Tibial artery (tissue), 4 donors: ENCODE measurements around the gene WBP1L.
A peak's percentile ranks its signal among the peaks of the same experiment; 100 is the strongest.
"Not testable (repeated sequence)": the region's sequence is repeated elsewhere in the genome, so short reads cannot be mapped to it uniquely, and the experiment has no call there.

Source experiments
- DNase-seq, 2 donors: peaks; one replicate each; pipeline ENCODE4 v3.0.0-alpha.2; 2019
- H3K27ac ChIP-seq, 2 donors: fragments of 200-600 bp; sonication (generic) in 1 of 2; 1 replicate in 1 of 2; 2 replicates in 1 of 2; pipeline ENCODE4 v1.5.1; 2018 to 2019; ENCODE audit warnings: mild to moderate bottlenecking in 1 of 2
- H3K27me3 ChIP-seq, 2 donors: fragments of 200-600 bp; sonication (generic) in 1 of 2; one replicate each; pipeline versions ENCODE4 v1.5.1 to v1.6.0; 2016 to 2019
- H3K36me3 ChIP-seq, 3 donors: fragments of 200-600 bp; sonication (generic) in 2 of 3; one replicate each; pipeline ENCODE4 v1.5.1; 2016 to 2019; ENCODE audit warnings: mild to moderate bottlenecking in 2 of 3
- H3K4me1 ChIP-seq, 4 donors: fragments of 200-600 bp; sonication (generic) in 2 of 4; 1 replicate in 3 of 4; 2 replicates in 1 of 4; pipeline ENCODE4 v1.5.1; 2016 to 2019
- H3K4me3 ChIP-seq, 2 donors: fragments of 200-600 bp; sonication (generic) in 1 of 2; 1 replicate in 1 of 2; 2 replicates in 1 of 2; pipeline ENCODE4 v1.5.1; 2018 to 2019; ENCODE audit warnings: mild to moderate bottlenecking in 2 of 2
- H3K9me3 ChIP-seq, 3 donors: fragments of 200-600 bp; sonication (generic) in 1 of 3; one replicate each; pipeline ENCODE4 v1.5.1; 2016 to 2019
- intact Hi-C: fragments of 100-400 bp; cut with DNase I; formaldehyde crosslinking; loops from one replicate; pipeline ENCODE4 v1.15.0; 2023; ENCODE audit warnings: low total_unique reads
- TF ChIP-seq, protein P1 (sequence below), 2 experiments: fragments of 200-600 bp in 1 of 2; fragments of 450-650 bp in 1 of 2; IDR thresholded peaks; one replicate each; pipeline ENCODE4 v1.5.1; 2017 to 2019; ENCODE audit warnings: antibody characterized with exemption in 2 of 2, mild to moderate bottlenecking in 1 of 2, moderate library complexity in 1 of 2

The WBP1L gene

DNA sequence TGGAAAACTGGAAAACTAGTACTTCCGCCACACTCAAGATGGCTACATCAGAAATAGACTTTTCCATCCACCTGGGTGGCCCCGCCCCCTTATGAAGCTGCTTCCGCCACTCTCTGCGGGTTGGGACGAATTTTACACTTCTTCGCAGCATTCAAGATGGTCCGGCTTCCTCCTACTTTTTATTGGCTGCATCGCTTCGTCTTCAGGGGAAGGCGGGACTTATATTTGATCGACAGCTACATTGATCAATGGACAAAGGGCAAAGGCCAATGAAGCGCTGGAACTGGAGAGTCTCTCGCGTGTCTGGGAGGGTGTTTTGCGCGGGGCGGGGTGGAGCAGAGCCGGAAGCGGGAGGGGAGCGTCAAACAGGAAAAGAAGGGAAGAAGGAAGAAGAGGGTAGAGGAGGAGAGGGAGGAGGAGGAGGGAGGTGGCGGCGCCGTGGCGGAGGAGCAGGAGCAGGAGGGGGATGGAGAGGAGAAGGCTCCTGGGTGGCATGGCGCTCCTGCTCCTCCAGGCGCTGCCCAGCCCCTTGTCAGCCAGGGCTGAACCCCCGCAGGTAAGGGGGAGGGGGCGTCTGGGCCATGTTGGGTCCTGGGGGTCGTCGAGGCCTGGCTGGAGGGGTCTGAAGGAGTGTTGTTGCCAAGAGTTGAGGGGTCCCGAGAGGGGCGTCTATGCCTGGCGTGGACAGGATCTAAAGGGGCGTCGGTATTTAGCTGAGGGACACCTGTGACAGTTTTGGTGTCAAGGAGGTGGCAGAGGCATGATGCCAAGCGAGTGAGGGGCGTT, at the start of gene WBP1L:
Gene WBP1L (plus strand): TSS at position 361 of the 786 bp plus-strand sequence. CDS start 106 bp downstream, at position 467.
- Histone ChIP-seq H3K36me3 (no peaks in the 10 kb centered on the region), H3K4me1 (peaks cover 0 to 49% (median 9%) of the 10 kb centered on the region in 4 donors), H3K27ac (peak within 1 kb of the TSS; percentile 94 to 96), H3K9me3 (no peaks in the 10 kb centered on the region), H3K4me3 (peak within 1 kb of the TSS; percentile 82 to 86), H3K27me3 (no peaks in the 10 kb centered on the region)
- intact Hi-C loops: loop anchor here (5.0 kb wide), 2 partner anchors 34 to 74 kb away; no protein-coding TSS in a partner anchor
- TF ChIP-seq, protein P1, sequence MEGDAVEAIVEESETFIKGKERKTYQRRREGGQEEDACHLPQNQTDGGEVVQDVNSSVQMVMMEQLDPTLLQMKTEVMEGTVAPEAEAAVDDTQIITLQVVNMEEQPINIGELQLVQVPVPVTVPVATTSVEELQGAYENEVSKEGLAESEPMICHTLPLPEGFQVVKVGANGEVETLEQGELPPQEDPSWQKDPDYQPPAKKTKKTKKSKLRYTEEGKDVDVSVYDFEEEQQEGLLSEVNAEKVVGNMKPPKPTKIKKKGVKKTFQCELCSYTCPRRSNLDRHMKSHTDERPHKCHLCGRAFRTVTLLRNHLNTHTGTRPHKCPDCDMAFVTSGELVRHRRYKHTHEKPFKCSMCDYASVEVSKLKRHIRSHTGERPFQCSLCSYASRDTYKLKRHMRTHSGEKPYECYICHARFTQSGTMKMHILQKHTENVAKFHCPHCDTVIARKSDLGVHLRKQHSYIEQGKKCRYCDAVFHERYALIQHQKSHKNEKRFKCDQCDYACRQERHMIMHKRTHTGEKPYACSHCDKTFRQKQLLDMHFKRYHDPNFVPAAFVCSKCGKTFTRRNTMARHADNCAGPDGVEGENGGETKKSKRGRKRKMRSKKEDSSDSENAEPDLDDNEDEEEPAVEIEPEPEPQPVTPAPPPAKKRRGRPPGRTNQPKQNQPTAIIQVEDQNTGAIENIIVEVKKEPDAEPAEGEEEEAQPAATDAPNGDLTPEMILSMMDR (IDR thresholded peaks at IDR 0.05): peak in 1 of 2 experiments; percentile 4
- DNase-seq: peak; percentile 98 to 99

DNA sequence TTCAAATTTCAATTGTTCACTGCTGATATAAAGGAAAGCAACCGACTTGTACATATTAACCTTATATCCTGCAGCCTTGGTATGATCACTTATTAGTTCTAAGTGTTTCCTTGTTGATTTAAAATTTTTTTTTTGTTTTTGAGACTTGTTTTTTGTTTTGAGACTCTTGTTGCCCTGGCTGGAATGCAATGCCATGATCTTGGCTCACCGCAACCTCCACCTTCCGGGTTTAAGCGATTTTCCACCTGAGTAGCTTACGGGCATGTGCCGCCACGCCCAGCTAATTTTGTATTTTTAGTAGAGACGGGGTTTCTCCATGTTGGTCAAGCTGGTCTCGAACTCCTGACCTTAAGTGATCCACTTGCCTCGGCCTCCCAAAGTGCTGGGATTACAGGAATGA, 48.3 kb upstream of the WBP1L start:
- DNase-seq, H3K27ac ChIP-seq: not testable (repeated sequence)
- peaks cover 32 to 67% (median 33%) of the 10 kb centered on the region in 3 donors for H3K36me3 ChIP-seq

DNA sequence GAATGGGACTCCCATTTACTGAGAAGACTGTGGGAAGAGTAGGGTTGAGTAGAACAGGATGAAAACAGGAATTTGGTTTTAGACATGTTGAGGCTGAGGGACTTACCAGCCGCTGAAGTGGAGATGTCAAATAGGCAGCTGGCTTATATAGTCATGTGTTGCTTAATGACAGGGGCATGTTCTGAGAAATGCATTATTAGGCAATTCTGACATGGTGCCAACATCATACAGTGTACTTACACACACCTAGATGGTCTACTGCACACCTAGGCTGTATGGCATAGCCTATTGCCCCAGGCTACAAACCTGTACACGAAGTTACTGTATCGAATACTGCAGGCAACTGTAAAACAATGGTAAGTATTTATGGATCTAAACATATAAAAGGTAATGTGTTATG, 47.0 kb upstream of the WBP1L start:
- no peak for DNase-seq
- Histone ChIP-seq H3K36me3 (peaks cover 32 to 63% (median 33%) of the 10 kb centered on the region in 3 donors), H3K4me1 (no peaks in the 10 kb centered on the region), H3K4me3 (no peak overlapping the region), H3K9me3 (no peaks in the 10 kb centered on the region), H3K27me3 (no peaks in the 10 kb centered on the region), H3K27ac (no peak overlapping the region)
- TF ChIP-seq, protein P1 (IDR thresholded peaks at IDR 0.05): no peak
- intact Hi-C loops: no loop called here

More for the DNA sequence above, 48.3 kb upstream of the WBP1L start:
- H3K9me3 ChIP-seq, H3K4me1 ChIP-seq, intact Hi-C loops, H3K27me3 ChIP-seq, H3K4me3 ChIP-seq: not testable (repeated sequence)

DNA sequence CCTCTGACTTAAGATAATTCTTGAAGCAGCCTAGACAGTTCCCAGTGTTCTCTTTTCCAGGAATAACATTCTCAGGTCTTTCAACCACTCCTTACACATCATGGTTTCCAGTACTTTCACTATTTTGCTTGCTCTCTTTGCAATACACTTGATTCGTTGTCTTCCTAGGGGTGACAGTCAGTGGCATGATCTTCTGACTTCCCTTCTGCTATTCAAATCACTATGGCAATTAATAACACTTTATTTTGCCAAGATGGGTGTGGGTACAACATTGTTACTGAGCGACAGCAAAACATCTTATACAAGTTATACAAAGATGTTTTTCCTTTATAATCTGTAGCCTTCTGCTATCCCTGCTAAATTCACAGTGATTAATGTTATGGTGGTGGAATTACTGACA, 44.9 kb upstream of the WBP1L start:
- no peaks in the 10 kb centered on the region for H3K27me3 ChIP-seq
- intact Hi-C loops: no loop called here
- TF ChIP-seq, protein P1 (IDR thresholded peaks at IDR 0.05): no peak
- no peak overlapping the region for H3K27ac ChIP-seq
- DNase-seq: no peak
- no peaks in the 10 kb centered on the region for H3K4me1 ChIP-seq
- no peak overlapping the region for H3K4me3 ChIP-seq
- H3K9me3 ChIP-seq: no peaks in the 10 kb centered on the region
- peaks cover 32 to 53% (median 33%) of the 10 kb centered on the region in 3 donors for H3K36me3 ChIP-seq

DNA sequence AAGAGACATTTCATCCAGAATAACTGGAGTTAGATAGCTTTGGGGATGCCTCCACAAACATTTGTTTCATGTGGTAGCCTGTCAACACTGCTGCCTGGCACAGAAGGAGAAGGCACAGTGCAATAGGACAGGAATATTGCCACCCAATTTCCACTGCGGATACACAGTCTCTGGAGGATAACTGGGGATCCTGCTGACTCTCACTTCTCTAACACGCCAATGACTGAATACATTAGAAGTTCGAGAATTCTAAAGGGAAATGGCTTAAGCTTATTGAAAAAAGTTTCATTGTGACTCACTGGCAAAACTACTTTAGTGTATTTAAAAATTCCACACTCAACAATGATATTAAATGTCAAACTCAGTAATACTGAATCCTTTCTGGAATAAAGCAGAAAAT, 42.5 kb upstream of the WBP1L start:
- H3K36me3 ChIP-seq: peaks cover 28 to 39% (median 31%) of the 10 kb centered on the region in 3 donors
- no peak overlapping the region for H3K27ac ChIP-seq

DNA sequence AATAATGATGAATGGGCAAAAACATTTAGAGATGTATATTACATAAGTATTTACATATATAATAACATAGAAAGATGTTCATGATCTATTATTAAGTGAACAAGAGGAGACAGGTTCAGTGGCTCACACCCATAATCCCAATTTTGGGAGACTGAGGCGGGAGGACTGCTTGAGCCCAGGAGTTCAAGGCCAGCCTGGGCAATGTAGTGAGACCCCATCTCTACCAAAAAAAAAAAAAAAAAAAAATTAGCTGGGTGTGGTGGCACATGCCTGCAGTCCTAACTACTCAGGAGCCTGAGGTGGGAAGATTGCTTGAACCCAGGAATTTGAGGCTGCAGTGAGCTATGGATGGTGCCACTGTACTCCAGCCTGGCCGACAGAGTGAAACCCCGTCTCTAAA, 42.0 kb upstream of the WBP1L start:
- intact Hi-C loops: no loop called here

More for the DNA sequence above, 42.5 kb upstream of the WBP1L start:
- no peaks in the 10 kb centered on the region for H3K4me1 ChIP-seq
- H3K4me3 ChIP-seq: no peak overlapping the region
- H3K27me3 ChIP-seq: no peaks in the 10 kb centered on the region
- intact Hi-C loops: no loop called here
- TF ChIP-seq, protein P1 (IDR thresholded peaks at IDR 0.05): no peak
- DNase-seq: no peak
- no peaks in the 10 kb centered on the region for H3K9me3 ChIP-seq

More for the DNA sequence above, 42.0 kb upstream of the WBP1L start:
- Histone ChIP-seq H3K36me3 (peaks cover 23 to 35% (median 26%) of the 10 kb centered on the region in 3 donors), H3K27ac (no peak overlapping the region), H3K9me3 (no peaks in the 10 kb centered on the region), H3K27me3 (no peaks in the 10 kb centered on the region), H3K4me1 (no peaks in the 10 kb centered on the region), H3K4me3 (no peak overlapping the region)
- TF ChIP-seq, protein P1 (IDR thresholded peaks at IDR 0.05): no peak
- no peak for DNase-seq
